ENCODE results near the gene TBC1D22A. TPM values are rescaled to one million over a fixed set of nuclear protein-coding genes. Genes with fewer than 3 reads are reported as not detected.

TBC1D22A gene
- polyA plus RNA-seq, 2 donors, result 15.1 to 17.4 TPM

DNA sequence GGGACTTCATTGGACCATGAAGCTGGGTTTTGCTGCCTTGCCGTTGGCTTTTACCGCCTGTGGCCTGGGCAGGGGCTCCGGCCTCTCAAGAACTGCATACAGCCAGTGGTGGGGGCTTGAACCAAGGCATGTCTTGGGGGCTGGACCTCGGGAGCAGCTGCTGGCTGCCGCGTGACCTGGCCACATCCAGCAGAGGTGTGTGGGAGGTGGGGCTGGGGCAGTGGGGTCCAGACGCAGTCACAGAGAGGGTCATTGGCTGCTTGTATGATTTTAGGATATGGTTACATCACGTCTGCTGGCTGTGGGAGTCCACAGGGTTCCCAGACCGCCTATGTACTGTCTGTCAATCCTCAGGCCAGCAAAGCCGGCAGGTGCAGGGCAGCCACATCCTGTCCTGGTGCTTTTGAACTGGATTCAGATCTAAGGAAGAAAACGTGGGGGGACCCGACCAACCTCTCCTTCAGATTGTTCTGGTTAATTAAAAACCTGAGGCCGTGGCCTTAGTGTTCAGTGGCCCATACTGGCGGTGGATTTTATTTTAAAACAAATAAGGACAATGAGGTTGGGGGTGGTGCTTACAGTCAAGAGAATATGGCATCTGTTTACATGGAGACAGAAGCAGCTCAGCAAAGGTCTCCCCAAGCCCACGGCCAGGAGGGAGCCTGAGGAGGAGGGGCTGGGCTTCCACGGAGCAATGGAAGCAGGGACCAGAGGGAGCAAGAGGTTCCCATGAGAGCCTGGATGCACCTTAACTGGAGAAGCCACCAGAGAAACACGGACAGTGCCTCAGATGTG is 426.0 kb downstream of the TBC1D22A start:
- no peaks in the 10 kb centered on the region for H3K27me3 ChIP-seq (ENCODE audit: control insufficient read depth in 1 of 2, insufficient read depth in 2 of 2, low read length in 2 of 2)
- WGBS, 2 donors, result 65 to 69% methylated on average over 17 of the region's 17 CpGs
- peaks cover 0 to 2% of the 10 kb centered on the region in 2 donors for H3K4me1 ChIP-seq (ENCODE audit: control insufficient read depth in 2 of 2, insufficient read depth in 2 of 2, low read length in 1 of 2)
- peaks cover 0 to 3% of the 10 kb centered on the region in 2 donors for H3K9me3 ChIP-seq (ENCODE audit: control insufficient read depth in 2 of 2, insufficient read depth in 1 of 2, low read depth in 1 of 2, low read length in 1 of 2)
- no peak overlapping the region for H3K27ac ChIP-seq (ENCODE audit: low read depth in 2 of 2, low read length in 1 of 2)
- H3K36me3 ChIP-seq (ENCODE audit: control insufficient read depth in 2 of 2, insufficient read depth in 2 of 2, low read length in 1 of 2), result no peaks in the 10 kb centered on the region
- no peak overlapping the region for H3K4me3 ChIP-seq (ENCODE audit: low read depth in 1 of 2, low read length in 2 of 2)

DNA sequence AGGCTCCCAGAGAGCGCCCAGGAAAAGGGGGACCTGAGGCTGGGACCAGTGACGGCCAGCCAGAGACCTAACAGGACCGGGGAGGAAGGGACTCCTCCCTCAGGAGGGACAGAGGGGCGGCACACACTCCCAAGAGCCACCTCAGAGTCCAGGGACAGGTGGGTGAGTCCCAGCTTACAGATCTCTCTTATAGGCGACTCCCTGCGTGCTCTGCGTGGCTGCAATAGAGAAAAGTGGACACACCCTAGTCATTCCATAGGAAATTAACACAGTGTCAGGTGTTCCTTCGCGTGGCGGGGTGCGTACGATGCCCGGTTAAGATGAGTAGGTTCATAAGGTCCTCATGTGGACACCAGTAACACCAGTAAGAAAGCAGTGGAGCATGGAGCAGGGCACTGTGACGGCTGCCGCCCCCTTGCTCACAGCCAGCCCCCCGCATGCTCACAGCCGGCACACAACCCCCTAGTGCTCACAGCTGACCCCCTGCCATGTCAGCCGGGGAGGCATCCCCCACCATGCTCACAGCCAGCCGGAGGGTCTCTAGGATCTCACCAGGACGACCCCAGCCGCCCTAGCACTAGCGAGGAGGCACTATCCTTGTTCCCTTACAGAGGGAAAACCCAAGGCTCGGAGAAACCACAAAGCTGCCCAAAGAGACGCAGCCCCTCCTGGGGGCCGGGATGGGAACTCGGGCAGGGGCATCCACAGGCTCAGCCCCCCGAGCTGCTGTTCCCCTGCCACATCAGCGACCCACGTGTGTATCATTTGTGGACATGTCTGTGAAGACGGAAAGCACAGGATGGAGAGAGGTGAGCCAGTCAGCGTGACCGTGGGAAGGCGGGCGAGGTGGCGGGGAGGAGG is 426.8 kb downstream of the TBC1D22A start:
- 88% methylated on average over 35 of the region's 35 CpGs for WGBS, 2 donors
- no peak overlapping the region for H3K4me3 ChIP-seq (ENCODE audit: low read depth in 1 of 2, low read length in 2 of 2)
- H3K36me3 ChIP-seq (ENCODE audit: control insufficient read depth in 2 of 2, insufficient read depth in 2 of 2, low read length in 1 of 2), result no peaks in the 10 kb centered on the region
- peaks cover 0 to 2% of the 10 kb centered on the region in 2 donors for H3K4me1 ChIP-seq (ENCODE audit: control insufficient read depth in 2 of 2, insufficient read depth in 2 of 2, low read length in 1 of 2)
- peaks cover 0 to 3% of the 10 kb centered on the region in 2 donors for H3K9me3 ChIP-seq (ENCODE audit: control insufficient read depth in 2 of 2, insufficient read depth in 1 of 2, low read depth in 1 of 2, low read length in 1 of 2)
- no peak overlapping the region for H3K27ac ChIP-seq (ENCODE audit: low read depth in 2 of 2, low read length in 1 of 2)
- no peaks in the 10 kb centered on the region for H3K27me3 ChIP-seq (ENCODE audit: control insufficient read depth in 1 of 2, insufficient read depth in 2 of 2, low read length in 2 of 2)

DNA sequence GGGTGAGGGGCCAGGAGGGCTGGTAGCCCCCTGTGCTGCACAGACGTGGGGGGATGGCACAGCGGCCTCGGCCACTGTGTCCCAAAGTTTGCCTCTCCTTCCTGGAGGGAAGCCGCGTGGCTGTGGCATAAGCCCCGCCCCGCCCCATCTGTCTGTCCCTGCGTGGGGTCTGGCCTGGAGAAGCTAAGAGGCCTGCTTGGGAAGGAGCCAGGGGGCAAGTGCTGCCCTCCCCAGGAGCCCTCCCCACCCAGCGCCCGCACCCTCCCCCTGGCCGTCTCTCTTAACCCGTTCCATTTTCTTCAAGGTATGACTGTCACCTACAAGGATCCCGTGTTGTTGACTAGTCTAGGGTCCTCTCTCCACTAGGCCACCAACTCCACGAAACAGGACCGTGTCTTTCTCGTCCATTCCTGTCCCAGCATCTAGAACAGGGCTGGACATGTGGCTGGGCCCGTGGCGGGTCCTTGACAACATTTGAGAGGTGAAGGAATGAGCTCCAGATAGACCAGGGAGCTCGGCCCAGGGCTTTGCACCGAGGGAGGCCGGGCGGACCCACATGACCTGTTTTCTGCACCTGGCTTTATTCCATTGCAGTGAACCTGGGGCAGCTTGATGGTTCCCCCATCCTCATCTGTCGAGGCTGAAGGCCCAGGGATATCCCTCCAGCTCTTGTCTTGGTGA is 428.0 kb downstream of the TBC1D22A start:
- H3K4me1 ChIP-seq (ENCODE audit: control insufficient read depth in 2 of 2, insufficient read depth in 2 of 2, low read length in 1 of 2), result peaks cover 0 to 2% of the 10 kb centered on the region in 2 donors
- H3K27ac ChIP-seq (ENCODE audit: low read depth in 2 of 2, low read length in 1 of 2), result no peak overlapping the region
- peaks cover 0 to 3% of the 10 kb centered on the region in 2 donors for H3K9me3 ChIP-seq (ENCODE audit: control insufficient read depth in 2 of 2, insufficient read depth in 1 of 2, low read depth in 1 of 2, low read length in 1 of 2)
- no peaks in the 10 kb centered on the region for H3K36me3 ChIP-seq (ENCODE audit: control insufficient read depth in 2 of 2, insufficient read depth in 2 of 2, low read length in 1 of 2)
- H3K27me3 ChIP-seq (ENCODE audit: control insufficient read depth in 1 of 2, insufficient read depth in 2 of 2, low read length in 2 of 2), result no peaks in the 10 kb centered on the region
- 82 to 84% methylated on average over 23 of the region's 23 CpGs for WGBS, 2 donors
- no peak overlapping the region for H3K4me3 ChIP-seq (ENCODE audit: low read depth in 1 of 2, low read length in 2 of 2)

DNA sequence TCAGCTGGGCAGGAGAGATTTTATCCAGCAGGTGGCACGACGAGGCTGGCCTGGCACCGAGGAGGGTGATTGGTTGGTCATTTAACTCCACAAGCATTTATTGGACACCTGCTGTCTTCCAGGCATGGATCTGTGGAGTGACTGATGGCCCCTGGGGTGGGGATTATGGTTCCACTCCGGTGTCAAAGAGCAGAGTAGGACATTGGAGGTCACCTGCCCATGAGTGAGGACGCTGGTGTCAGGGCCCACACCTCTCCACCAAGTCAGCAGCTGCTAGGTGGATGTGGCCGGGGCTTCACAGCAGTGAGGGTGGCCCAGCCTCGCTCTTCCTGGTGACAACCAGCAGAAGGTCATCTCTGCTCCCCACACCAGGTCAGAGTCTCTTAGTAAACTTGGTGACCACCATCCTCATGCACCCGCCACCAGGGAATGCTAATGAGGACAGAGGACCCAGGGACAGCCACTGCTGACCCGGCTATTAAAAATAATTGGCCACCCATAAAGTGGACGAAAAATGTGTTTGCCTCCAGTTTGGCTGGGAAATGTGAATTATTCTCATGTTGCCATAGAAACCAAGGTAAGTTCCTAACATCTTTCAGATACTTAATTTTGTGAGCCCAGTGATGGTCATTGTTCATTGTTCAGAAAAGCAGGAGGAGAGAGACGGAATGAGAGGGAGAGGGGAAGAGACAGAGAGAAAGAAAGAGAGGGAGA is 428.7 kb downstream of the TBC1D22A start:
- Histone ChIP-seq H3K4me1 (ENCODE audit: control insufficient read depth in 2 of 2, insufficient read depth in 2 of 2, low read length in 1 of 2) (peaks cover 0 to 2% of the 10 kb centered on the region in 2 donors), H3K36me3 (ENCODE audit: control insufficient read depth in 2 of 2, insufficient read depth in 2 of 2, low read length in 1 of 2) (no peaks in the 10 kb centered on the region), H3K27me3 (ENCODE audit: control insufficient read depth in 1 of 2, insufficient read depth in 2 of 2, low read length in 2 of 2) (no peaks in the 10 kb centered on the region), H3K4me3 (ENCODE audit: low read depth in 1 of 2, low read length in 2 of 2) (no peak overlapping the region), H3K27ac (ENCODE audit: low read depth in 2 of 2, low read length in 1 of 2) (no peak overlapping the region), H3K9me3 (ENCODE audit: control insufficient read depth in 2 of 2, insufficient read depth in 1 of 2, low read depth in 1 of 2, low read length in 1 of 2) (peaks cover 0 to 3% of the 10 kb centered on the region in 2 donors)
- 85 to 86% methylated on average over 11 of the region's 11 CpGs for WGBS, 2 donors

DNA sequence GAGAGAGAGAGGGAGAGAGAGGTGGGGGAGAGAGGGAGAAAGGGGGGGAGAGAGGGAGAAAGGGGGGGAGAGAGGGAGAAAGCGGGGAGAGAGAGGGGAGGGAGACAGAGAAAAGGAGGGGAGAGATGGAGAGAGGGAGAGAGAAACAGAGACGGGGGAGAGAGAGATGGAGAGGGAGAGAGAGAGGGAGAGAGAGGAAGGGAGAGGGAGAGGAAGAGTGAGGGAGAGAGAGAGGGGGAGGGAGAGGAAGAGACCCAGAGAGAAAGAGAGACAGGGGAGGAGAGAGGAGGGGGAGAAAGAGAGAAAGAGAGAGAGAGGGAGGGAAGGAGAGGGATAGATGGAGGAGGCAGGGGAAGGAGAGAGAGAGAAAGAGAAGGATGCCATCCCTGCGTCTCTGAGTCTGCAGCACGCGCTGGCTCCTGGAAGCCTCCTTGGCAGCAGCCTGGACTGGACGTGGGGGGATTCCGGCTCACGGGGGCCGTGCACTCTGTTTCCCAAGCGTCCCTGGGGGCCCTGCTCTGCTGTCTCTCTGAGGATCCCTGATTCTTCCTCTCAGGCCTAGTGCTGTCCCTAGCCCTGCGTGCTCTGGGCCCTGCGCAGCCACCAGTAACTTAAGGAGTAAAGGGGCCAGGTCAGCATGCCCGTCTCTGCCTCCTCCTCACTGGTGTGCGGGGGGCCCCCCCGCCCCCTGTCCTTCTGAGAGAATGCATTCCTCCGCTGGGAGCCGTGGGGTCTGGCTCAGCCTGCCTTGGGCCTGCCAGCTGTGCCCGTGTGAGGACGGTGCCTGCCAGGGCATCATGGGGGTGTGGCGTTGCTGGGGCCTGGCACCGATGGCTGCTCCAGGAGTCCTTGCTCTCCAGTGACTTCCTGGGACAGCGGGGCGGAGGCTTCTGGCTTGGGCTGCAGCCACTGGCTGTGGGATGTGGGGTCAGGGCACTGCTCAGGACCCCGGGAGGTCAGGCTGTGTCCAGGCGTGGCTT is 429.5 kb downstream of the TBC1D22A start:
- WGBS, 2 donors, result 50 to 58% methylated on average over 24 to 25 of the region's 25 CpGs
- Histone ChIP-seq H3K36me3 (ENCODE audit: control insufficient read depth in 2 of 2, insufficient read depth in 2 of 2, low read length in 1 of 2) (no peaks in the 10 kb centered on the region), H3K4me1 (ENCODE audit: control insufficient read depth in 2 of 2, insufficient read depth in 2 of 2, low read length in 1 of 2) (peaks cover 0 to 2% of the 10 kb centered on the region in 2 donors)

GRCh38 chr22:47192651-47193437 is 430.4 kb downstream of the TBC1D22A start:
- H3K4me3 ChIP-seq (ENCODE audit: low read depth in 1 of 2, low read length in 2 of 2), result no peak overlapping the region
- peaks cover 0 to 3% of the 10 kb centered on the region in 2 donors for H3K9me3 ChIP-seq (ENCODE audit: control insufficient read depth in 2 of 2, insufficient read depth in 1 of 2, low read depth in 1 of 2, low read length in 1 of 2)
- H3K27me3 ChIP-seq (ENCODE audit: control insufficient read depth in 1 of 2, insufficient read depth in 2 of 2, low read length in 2 of 2), result no peaks in the 10 kb centered on the region
- no peaks in the 10 kb centered on the region for H3K36me3 ChIP-seq (ENCODE audit: control insufficient read depth in 2 of 2, insufficient read depth in 2 of 2, low read length in 1 of 2)
- 73 to 82% methylated on average over 31 to 32 of the region's 32 CpGs for WGBS, 2 donors
- peaks cover 0 to 2% of the 10 kb centered on the region in 2 donors for H3K4me1 ChIP-seq (ENCODE audit: control insufficient read depth in 2 of 2, insufficient read depth in 2 of 2, low read length in 1 of 2)
- H3K27ac ChIP-seq (ENCODE audit: low read depth in 2 of 2, low read length in 1 of 2), result no peak overlapping the region

More for the DNA sequence above, 429.5 kb downstream of the TBC1D22A start:
- no peak overlapping the region for H3K27ac ChIP-seq (ENCODE audit: low read depth in 2 of 2, low read length in 1 of 2)
- no peak overlapping the region for H3K4me3 ChIP-seq (ENCODE audit: low read depth in 1 of 2, low read length in 2 of 2)
- H3K27me3 ChIP-seq (ENCODE audit: control insufficient read depth in 1 of 2, insufficient read depth in 2 of 2, low read length in 2 of 2), result no peaks in the 10 kb centered on the region
- peaks cover 0 to 3% of the 10 kb centered on the region in 2 donors for H3K9me3 ChIP-seq (ENCODE audit: control insufficient read depth in 2 of 2, insufficient read depth in 1 of 2, low read depth in 1 of 2, low read length in 1 of 2)

- no peak overlapping the region for H3K4me3 ChIP-seq (ENCODE audit: low read depth in 1 of 2, low read length in 2 of 2)
- no peak overlapping the region for H3K27ac ChIP-seq (ENCODE audit: low read depth in 2 of 2, low read length in 1 of 2)
- no peaks in the 10 kb centered on the region for H3K36me3 ChIP-seq (ENCODE audit: control insufficient read depth in 2 of 2, insufficient read depth in 2 of 2, low read length in 1 of 2)
- H3K27me3 ChIP-seq (ENCODE audit: control insufficient read depth in 1 of 2, insufficient read depth in 2 of 2, low read length in 2 of 2), result no peaks in the 10 kb centered on the region
- peaks cover 0 to 2% of the 10 kb centered on the region in 2 donors for H3K4me1 ChIP-seq (ENCODE audit: control insufficient read depth in 2 of 2, insufficient read depth in 2 of 2, low read length in 1 of 2)
- peaks cover 0 to 3% of the 10 kb centered on the region in 2 donors for H3K9me3 ChIP-seq (ENCODE audit: control insufficient read depth in 2 of 2, insufficient read depth in 1 of 2, low read depth in 1 of 2, low read length in 1 of 2)
- WGBS, 2 donors, result 87 to 88% methylated on average over 19 of the region's 19 CpGs
These were observed 431.3 kb downstream of the TBC1D22A start for GRCh38 chr22:47193606-47194329.
